MM.1S (cell line): ENCODE measurements around the gene PSMB2.
"Not testable (repeated sequence)": the region's sequence is repeated elsewhere in the genome, so short reads cannot be mapped to it uniquely, and the experiment has no call there.

Experiments
- DNase-seq: peaks from one replicate; pipeline ENCODE4 v3.0.0-alpha.2; 2015
- H2AFZ ChIP-seq: fragments of 300-600 bp; sonication (generic); 2 replicates; pipeline ENCODE4 v1.6.0; 2016; ENCODE audit warnings: antibody characterized with exemption, low read length
- H3F3A ChIP-seq: fragments of 300-600 bp; sonication (generic); 2 replicates; pipeline ENCODE4 v1.6.1; 2016; ENCODE audit warnings: mild to moderate bottlenecking, antibody characterized with exemption, low read length, moderate library complexity, mixed read lengths; ENCODE audit not compliant: insufficient read depth
- H3K27ac ChIP-seq: fragments of 300-600 bp; sonication (generic); 2 replicates; pipeline ENCODE4 v1.5.1; 2016; ENCODE audit warnings: mild to moderate bottlenecking, low read length
- H3K27me3 ChIP-seq: fragments of 300-600 bp; sonication (generic); replicated peaks from 2 replicates; pipeline ENCODE4 v1.6.0; 2016; ENCODE audit warnings: low read length; ENCODE audit not compliant: insufficient read depth
- H3K36me3 ChIP-seq: fragments of 300-600 bp; sonication (generic); replicated peaks from 2 replicates; pipeline ENCODE4 v1.6.1; 2016; ENCODE audit warnings: mild to moderate bottlenecking, low read length, mixed read lengths; ENCODE audit not compliant: insufficient read depth
- H3K4me1 ChIP-seq: fragments of 300-600 bp; sonication (generic); 2 replicates; pipeline ENCODE4 v1.6.1; 2016; ENCODE audit warnings: low read length, mixed read lengths
- H3K4me2 ChIP-seq: fragments of 300-600 bp; sonication (generic); 2 replicates; pipeline ENCODE4 v1.6.0; 2016; ENCODE audit warnings: low read depth, low read length
- H3K4me3 ChIP-seq: fragments of 300-600 bp; sonication (generic); 2 replicates; pipeline ENCODE4 v1.5.1; 2016; ENCODE audit warnings: low read length, mixed read lengths
- H3K79me2 ChIP-seq: fragments of 300-600 bp; sonication (generic); 2 replicates; pipeline ENCODE4 v1.6.1; 2016; ENCODE audit warnings: mixed run types, low read length, mixed read lengths
- H3K9ac ChIP-seq: fragments of 300-600 bp; sonication (generic); 2 replicates; pipeline ENCODE4 v1.6.1; 2016; ENCODE audit warnings: low read length, mixed read lengths
- H3K9me2 ChIP-seq: fragments of 300-600 bp; sonication (generic); replicated peaks from 2 replicates; pipeline ENCODE4 v1.6.1; 2016; ENCODE audit warnings: mild to moderate bottlenecking, low read length, mixed read lengths; ENCODE audit not compliant: insufficient read depth
- H3K9me3 ChIP-seq: fragments of 300-600 bp; sonication (generic); replicated peaks from 2 replicates; pipeline ENCODE4 v1.6.1; 2016; ENCODE audit warnings: mild to moderate bottlenecking, low read length, mixed read lengths; ENCODE audit not compliant: insufficient read depth
- H4K20me1 ChIP-seq: fragments of 300-600 bp; sonication (generic); 2 replicates; pipeline ENCODE4 v1.6.1; 2016; ENCODE audit warnings: mild to moderate bottlenecking, low read length, moderate library complexity, mixed read lengths; ENCODE audit not compliant: insufficient read depth
- CTCF ChIP-seq: fragments of 300-600 bp; sonication (generic); IDR thresholded peaks from 2 replicates; pipeline ENCODE4 v1.5.1; 2016; ENCODE audit warnings: antibody characterized with exemption, low read length, mixed read lengths
- EZH2 ChIP-seq: fragments of 300-600 bp; sonication (generic); optimal IDR thresholded peaks from 2 replicates; pipeline ENCODE3; 2017; ENCODE audit warnings: low read depth, mild to moderate bottlenecking, antibody characterized with exemption, low read length, mixed read lengths
- EZH2phosphoT487 ChIP-seq: fragments of 300-600 bp; sonication (generic); IDR thresholded peaks from 2 replicates; pipeline ENCODE4 v1.6.1; 2018; ENCODE audit warnings: antibody characterized with exemption, low read length

PSMB2 gene

GRCh38 chr1:35587736-35588135, 53.6 kb downstream of the PSMB2 start:
- Histone ChIP-seq H3K4me2 (no peak overlapping the region), H3K79me2 (no peaks in the 10 kb centered on the region), H3K4me1 (no peaks in the 10 kb centered on the region), H3K27ac (no peak overlapping the region), H3K4me3 (no peak overlapping the region), H2AFZ (no peak overlapping the region), H3K27me3 (no peaks in the 10 kb centered on the region), H3K36me3 (no peaks in the 10 kb centered on the region), H3K9me2 (no peaks in the 10 kb centered on the region), H3F3A (no peaks in the 10 kb centered on the region), H3K9ac (no peak overlapping the region), H3K9me3 (no peaks in the 10 kb centered on the region), H4K20me1 (no peaks in the 10 kb centered on the region; the same call in 1 of the 2 replicates)
- no peak for DNase-seq
- TF ChIP-seq CTCF (no peak), EZH2 (no peak), EZH2phosphoT487 (no peak)

GRCh38 chr1:35586808-35587207, 54.5 kb downstream of the PSMB2 start:
- H3K9ac ChIP-seq, result no peak overlapping the region
- no peak overlapping the region for H3K4me3 ChIP-seq
- no peak overlapping the region for H2AFZ ChIP-seq
- H3K9me2 ChIP-seq, result no peaks in the 10 kb centered on the region
- no peak overlapping the region for H3K27ac ChIP-seq
- H3K9me3 ChIP-seq, result no peaks in the 10 kb centered on the region
- no peak for DNase-seq
- no peaks in the 10 kb centered on the region for H3K27me3 ChIP-seq
- no peak for TF ChIP-seq EZH2phosphoT487
- no peak for TF ChIP-seq CTCF
- TF ChIP-seq EZH2, result no peak
- no peak overlapping the region for H3K4me2 ChIP-seq
- no peaks in the 10 kb centered on the region for H3K36me3 ChIP-seq
- H3K79me2 ChIP-seq, result no peaks in the 10 kb centered on the region
- no peaks in the 10 kb centered on the region for H3K4me1 ChIP-seq
- H3F3A ChIP-seq, result no peaks in the 10 kb centered on the region
- no peaks in the 10 kb centered on the region; the same call in 1 of the 2 replicates for H4K20me1 ChIP-seq

GRCh38 chr1:35585805-35586204, 55.5 kb downstream of the PSMB2 start:
- H3K4me3 ChIP-seq, DNase-seq, H3K27ac ChIP-seq, H3K9me3 ChIP-seq, H3K79me2 ChIP-seq, H4K20me1 ChIP-seq, H3K36me3 ChIP-seq, H3F3A ChIP-seq, H3K9me2 ChIP-seq, H3K27me3 ChIP-seq, H3K4me2 ChIP-seq, H3K9ac ChIP-seq, H2AFZ ChIP-seq, H3K4me1 ChIP-seq: not testable (repeated sequence)

- no peak for TF ChIP-seq EZH2
- TF ChIP-seq CTCF, result no peak
- TF ChIP-seq EZH2phosphoT487, result no peak
- Histone ChIP-seq H3F3A (no peaks in the 10 kb centered on the region), H3K79me2 (no peaks in the 10 kb centered on the region), H3K27ac (no peak overlapping the region), H3K4me1 (no peaks in the 10 kb centered on the region), H2AFZ (no peak overlapping the region), H3K4me3 (no peak overlapping the region), H3K27me3 (no peaks in the 10 kb centered on the region), H3K9me2 (no peaks in the 10 kb centered on the region), H3K4me2 (no peak overlapping the region), H3K9me3 (no peaks in the 10 kb centered on the region), H3K36me3 (no peaks in the 10 kb centered on the region), H3K9ac (no peak overlapping the region), H4K20me1 (no peaks in the 10 kb centered on the region; the same call in 1 of the 2 replicates)
- DNase-seq, result no peak
Measured at GRCh38 chr1:35585281-35585680, 56.0 kb downstream of the PSMB2 start.

- not testable (repeated sequence) for H3K27me3 ChIP-seq, H4K20me1 ChIP-seq, H3K36me3 ChIP-seq, H3K79me2 ChIP-seq, H3K4me1 ChIP-seq, H2AFZ ChIP-seq, DNase-seq, H3K9ac ChIP-seq, H3K9me3 ChIP-seq, H3F3A ChIP-seq, H3K4me2 ChIP-seq, H3K4me3 ChIP-seq, H3K27ac ChIP-seq, H3K9me2 ChIP-seq
Measured at GRCh38 chr1:35581621-35582020, 59.7 kb downstream of the PSMB2 start.
